ENCODE measurements around the gene GOLGA8T. TPM values are rescaled to one million over a fixed set of nuclear protein-coding genes. Genes with fewer than 3 reads are reported as not detected.
"Not testable (repeated sequence)": the region's sequence is repeated elsewhere in the genome, so short reads cannot be mapped to it uniquely, and the experiment has no call there.

The GOLGA8T gene, protein sequence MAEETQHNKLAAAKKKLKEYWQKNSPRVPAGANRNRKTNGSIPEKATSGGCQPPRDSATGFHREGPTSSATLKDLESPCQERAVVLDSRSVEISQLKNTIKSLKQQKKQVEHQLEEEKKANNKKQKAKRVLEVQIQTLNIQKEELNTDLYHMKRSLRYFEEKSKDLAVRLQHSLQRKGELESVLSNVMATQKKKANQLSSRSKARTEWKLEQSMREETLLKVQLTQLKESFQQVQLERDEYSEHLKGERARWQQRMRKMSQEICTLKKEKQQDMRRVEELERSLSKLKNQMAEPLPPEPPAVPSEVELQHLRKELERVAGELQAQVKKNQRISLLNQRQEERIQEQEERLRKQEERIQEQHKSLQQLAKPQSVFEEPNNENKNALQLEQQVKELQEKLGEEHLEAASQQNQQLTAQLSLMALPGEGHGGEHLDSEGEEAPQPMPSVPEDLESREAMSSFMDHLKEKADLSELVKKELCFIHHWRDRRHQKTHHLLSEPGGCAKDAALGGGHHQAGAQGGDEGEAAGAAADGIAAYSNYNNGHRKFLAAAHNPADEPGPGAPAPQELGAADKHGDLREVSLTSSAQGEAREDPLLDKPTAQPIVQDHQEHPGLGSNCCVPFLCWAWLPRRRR
- total RNA-seq = under 1 TPM in 1 of 4 donors, not detected in 3; 0.80 TPM

DNA sequence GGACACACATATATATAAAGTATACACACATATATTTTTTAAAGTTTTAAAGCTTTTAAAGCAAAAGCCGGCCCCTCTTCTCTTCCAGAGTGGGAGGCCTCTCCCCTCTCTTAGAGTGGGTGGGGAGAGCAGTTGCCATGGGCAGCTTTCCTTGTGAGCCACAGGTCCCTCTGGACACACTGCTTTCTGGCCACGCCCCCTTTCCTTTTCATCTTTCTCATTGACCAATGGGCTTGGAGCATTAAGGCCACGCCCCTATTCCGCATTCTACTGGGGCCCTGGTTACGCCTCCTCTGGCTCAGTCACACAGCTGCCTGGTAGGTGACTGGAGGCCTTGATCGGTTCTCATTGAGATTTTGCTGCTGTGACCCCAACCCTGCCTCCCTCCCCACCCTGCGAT is at the start of gene GOLGA8T:
TSS of gene GOLGA8T (plus strand) at position 301 of the 400 bp plus-strand sequence. CDS start at position 399, 98 bp downstream.
- DNase-seq, H3K9me3 ChIP-seq: not testable (repeated sequence)

DNA sequence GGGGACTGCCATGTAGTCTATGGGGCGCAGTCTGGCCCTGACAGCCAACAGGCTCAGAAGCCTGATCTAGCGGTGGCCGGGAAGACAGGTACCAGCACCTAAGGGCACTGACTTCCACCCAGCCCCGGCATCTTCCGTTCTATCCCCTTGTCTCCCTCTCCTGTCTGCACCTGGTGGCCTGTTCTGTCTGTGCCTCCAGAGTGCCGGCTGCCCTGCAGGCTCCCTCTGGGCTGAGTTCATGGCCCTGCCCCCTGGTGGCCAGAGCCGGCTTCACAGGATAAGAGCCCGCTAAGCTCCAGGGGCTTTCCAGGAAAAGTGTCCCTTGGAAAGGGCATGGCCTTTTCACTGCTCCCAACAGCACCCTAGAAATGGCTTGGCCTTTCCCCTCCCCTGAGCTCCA is 37.0 kb upstream of the GOLGA8T start:
- H3K4me1 ChIP-seq, H3K4me3 ChIP-seq, DNase-seq, H3K36me3 ChIP-seq, H3K9me3 ChIP-seq, H3K27me3 ChIP-seq, H3K27ac ChIP-seq: not testable (repeated sequence)

More for the DNA sequence above, at the start of gene GOLGA8T:
- H3K4me1 ChIP-seq, H3K4me3 ChIP-seq, H3K27ac ChIP-seq, H3K27me3 ChIP-seq, H3K36me3 ChIP-seq: not testable (repeated sequence)

DNA sequence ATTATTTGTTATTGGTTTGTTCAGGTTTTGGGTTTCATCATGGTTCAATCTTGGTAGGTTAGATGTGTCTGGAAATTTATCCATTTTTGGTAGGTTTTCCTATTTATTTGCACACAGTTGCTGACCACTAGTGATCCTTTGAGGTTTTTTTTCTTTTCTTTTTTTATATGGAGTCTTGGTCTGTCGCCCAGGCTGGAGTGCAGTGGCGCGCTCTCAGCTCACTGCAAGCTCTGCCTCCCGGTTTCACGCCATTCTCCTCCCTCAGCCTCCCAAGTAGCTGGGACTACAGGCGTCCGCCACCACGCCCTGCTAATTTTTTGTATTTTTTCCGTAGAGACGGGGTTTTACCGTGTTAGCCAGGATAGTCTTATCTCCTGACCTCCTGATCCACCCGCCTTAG is 32.0 kb upstream of the GOLGA8T start:
- not testable (repeated sequence) for H3K27me3 ChIP-seq, H3K27ac ChIP-seq, H3K4me1 ChIP-seq, H3K36me3 ChIP-seq, DNase-seq, H3K9me3 ChIP-seq, H3K4me3 ChIP-seq

DNA sequence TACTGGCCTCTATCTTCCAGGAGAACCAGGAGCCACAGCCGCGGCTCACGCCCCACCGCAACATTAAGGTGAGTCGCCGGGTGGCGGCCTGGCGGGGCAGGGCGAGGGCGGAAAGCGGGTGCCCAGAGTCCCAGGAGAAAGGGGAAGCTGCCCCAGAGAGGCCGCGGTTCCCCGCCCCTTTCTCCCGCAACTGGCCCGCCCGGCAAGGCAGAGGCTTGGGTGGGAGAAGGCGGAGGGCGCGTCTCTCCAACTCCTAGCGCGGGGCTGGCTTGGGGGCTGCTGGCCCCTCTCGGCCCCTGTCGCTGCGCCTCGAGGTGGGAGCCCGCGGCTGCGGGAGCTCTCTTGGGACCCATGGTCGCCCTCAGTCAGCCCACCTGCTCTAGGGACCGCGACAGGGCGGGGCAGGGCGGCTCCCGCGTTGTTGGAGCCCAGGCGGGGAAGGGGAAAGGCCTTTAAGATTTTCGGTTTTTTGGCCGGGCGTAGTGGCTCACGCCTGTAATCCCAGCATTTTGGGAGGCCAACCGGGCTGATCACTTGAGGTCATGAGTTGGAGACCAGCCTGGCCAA is 30.8 kb upstream of the GOLGA8T start:
- H3K27ac ChIP-seq, H3K4me1 ChIP-seq, H3K4me3 ChIP-seq, DNase-seq, H3K9me3 ChIP-seq, H3K36me3 ChIP-seq, H3K27me3 ChIP-seq: not testable (repeated sequence)

DNA sequence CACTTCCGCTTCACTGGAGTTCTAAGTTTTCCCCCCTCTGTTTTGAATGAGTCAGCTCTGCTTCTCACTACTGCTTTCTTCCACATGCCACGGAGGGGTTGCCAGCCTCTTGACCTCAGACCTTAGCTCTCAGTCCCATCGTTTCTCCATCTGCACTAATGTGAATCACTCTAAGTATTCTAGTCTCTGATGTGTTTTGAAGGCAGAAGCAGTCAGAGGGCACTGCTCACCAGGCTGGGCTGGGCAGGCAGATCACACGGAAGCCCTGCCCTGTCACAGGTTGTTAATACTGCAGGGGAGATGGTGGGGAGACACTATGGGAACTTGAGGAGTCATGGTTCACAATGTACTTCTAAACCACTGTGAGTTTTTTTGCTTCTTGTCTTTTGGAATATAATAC is 24.3 kb upstream of the GOLGA8T start:
- H3K4me1 ChIP-seq, DNase-seq, H3K27ac ChIP-seq, H3K4me3 ChIP-seq, H3K27me3 ChIP-seq, H3K36me3 ChIP-seq, H3K9me3 ChIP-seq: not testable (repeated sequence)

DNA sequence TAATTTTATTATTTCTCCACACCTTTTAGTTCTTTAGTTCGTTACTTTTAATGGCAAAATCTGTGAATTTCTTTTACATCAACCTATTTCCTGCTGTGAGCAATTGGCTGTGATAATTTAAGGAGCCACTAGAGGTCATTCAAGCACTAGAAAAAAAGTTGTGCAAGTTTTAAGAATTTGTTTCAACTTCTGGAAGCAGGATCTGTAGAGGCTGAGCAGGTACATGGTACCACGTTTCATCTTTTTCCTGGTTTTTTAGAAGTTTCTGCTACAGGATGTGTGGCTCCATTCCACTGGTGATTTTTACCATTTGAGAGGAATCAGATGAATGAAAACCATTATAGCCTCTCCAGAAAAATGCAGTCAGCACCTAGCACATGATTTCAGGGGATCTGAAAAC is 4.8 kb upstream of the GOLGA8T start:
- H3K4me1 ChIP-seq, DNase-seq, H3K4me3 ChIP-seq, H3K27ac ChIP-seq, H3K27me3 ChIP-seq, H3K9me3 ChIP-seq, H3K36me3 ChIP-seq: not testable (repeated sequence)

DNA sequence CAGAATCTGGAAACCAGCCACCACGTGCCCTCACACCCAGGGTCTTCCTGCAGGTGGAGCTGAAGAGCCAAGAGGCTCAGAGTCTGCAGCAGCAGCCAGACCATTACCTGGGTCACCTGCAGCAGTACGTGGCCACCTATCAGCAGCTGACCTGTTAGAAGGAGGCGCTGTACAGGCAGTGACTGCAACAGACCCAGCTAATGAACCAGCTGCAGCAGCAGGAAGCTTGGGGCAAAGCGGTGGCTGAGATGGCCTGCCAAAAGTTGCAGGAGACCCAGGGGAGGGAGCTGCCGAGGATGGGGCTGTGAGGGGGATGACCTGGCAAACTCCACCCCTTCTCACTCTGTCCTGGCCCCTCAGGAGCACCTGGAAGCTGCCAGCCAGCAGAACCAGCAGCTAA is 8.4 kb downstream of the GOLGA8T start:
- H3K4me3 ChIP-seq, H3K27ac ChIP-seq, DNase-seq, H3K27me3 ChIP-seq, H3K36me3 ChIP-seq, H3K9me3 ChIP-seq, H3K4me1 ChIP-seq: not testable (repeated sequence)

DNA sequence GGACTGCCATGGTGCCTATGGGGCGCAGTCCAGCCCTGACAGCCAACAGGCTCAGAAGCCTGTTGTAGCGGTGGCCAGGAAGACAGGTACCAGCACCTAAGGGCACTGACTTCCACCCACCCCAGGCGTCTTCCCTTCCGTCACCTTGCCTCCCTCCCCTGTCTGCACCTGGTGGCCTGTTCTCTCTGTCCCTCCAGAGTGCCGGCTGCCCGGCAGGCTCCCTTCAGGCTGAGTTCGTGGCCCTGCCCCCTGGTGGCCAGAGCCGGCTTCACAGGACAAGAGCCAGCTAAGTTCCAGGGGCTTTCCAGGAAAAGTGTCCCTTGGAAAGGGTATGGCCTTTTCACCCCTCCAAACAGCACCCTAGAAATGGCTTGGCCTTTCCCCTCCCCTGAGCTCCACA is 15.0 kb downstream of the GOLGA8T start:
- DNase-seq = not testable (repeated sequence)

DNA sequence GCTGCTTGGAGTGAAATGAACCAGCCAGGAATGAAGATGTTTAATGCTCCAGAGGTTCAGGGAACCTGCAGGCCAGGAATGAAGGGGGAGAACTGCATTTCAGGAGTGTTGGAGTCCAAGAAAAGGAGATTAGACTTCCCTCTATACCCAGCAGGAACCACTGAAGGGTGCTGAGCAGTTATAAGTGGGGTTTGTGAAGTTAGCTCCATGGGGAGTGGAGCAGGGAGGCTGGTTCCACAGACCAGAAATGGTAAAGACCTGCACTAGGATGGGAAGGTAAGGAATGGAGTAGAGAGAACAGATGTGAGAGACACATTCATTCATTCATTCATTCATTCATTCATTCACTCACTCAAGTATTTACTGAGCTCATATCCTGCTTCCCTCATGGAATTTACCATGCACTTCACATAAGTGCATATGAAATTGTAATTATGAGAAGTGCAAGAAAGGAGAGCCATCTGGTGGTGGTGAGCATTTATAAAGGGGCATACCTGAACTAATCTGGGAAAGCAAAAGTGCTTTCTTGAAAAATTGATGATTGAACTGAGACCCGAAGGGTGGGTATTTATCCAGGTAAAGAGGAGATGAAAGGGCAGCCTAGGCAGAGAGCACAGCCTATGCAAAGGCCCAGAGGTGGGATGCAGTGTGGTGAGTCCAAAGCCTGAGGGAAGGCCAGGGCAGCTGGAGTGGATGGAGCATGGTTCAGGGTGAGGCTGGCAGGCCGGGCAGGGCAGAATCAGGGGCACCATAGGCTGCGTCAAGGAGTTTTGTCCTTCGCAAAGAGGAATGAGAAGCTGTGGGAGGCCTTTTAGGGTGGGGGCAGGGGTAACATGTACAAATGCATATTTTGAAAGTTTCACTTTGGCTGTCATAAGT is 27.9 kb downstream of the GOLGA8T start:
- not testable (repeated sequence) for H3K4me3 ChIP-seq, H3K27ac ChIP-seq, H3K9me3 ChIP-seq, H3K4me1 ChIP-seq, H3K36me3 ChIP-seq, H3K27me3 ChIP-seq, DNase-seq

More for the DNA sequence above, 15.0 kb downstream of the GOLGA8T start:
- H3K27ac ChIP-seq, H3K9me3 ChIP-seq, H3K4me3 ChIP-seq, H3K36me3 ChIP-seq, H3K27me3 ChIP-seq, H3K4me1 ChIP-seq: not testable (repeated sequence)

DNA sequence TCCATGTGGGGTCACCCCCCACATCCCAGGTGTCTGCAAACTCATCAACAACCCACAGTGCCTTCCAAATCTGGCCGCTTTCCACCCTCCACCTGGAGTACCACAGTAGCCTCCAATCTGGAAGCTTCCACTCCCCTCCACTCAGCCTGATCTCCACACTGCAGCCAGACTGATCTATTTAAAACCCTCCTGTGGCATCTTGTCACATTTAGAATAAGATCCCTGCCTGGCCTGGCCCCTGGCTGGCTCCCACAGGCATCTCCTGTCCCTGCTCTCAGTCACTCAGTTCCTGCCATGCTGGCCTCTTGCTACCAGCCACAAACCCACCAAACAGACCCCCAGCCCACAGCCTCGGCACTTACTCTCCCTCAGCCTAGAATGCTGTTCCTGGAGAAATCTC is 28.9 kb downstream of the GOLGA8T start:
- H3K27ac ChIP-seq, DNase-seq: not testable (repeated sequence)

DNA sequence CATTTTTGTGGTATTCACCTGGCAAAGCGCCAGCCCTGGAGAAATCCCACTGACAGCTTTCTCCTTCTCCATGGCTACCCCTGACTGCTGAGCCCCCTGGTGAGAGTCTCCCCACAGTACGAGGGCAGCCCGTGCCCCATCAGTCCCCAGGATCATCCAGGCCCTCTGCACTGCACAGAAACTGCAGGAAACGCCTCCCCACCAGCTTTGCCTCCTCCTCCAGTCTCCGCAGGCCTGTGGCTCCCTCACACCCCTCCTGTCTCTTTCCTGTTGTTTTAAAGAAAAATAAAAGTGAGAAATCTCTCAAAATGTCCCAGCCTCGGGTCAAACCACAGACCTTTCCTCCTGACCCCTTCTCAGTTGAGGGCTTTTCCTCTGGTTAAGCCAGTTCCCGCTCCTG is 29.4 kb downstream of the GOLGA8T start:
- H3K27me3 ChIP-seq = not testable (repeated sequence)

More for the DNA sequence above, 28.9 kb downstream of the GOLGA8T start:
- not testable (repeated sequence) for H3K9me3 ChIP-seq, H3K4me3 ChIP-seq, H3K27me3 ChIP-seq, H3K36me3 ChIP-seq, H3K4me1 ChIP-seq

DNA sequence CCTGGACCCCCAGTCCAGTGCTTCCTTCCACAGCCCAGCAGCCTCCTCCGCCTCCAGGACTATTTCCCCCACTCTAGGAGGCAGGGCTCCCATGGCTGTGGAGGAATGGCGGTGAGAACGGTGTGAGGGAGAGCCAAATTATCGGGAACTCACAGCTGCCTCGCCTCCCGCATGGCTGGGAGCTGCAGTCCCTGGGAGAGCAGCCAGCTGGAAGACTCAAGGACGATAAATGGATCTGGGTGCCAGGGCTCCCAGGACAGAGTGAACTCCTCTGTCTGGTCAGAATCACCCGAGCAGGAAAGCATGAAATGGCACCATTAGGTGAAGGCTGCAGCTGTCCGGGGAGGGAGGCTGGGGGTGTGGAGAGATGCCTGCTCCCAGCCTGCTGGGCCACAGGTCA is 32.6 kb downstream of the GOLGA8T start:
- H3K4me1 ChIP-seq, H3K9me3 ChIP-seq, H3K27ac ChIP-seq, DNase-seq, H3K36me3 ChIP-seq, H3K4me3 ChIP-seq, H3K27me3 ChIP-seq: not testable (repeated sequence)

More for the DNA sequence above, 29.4 kb downstream of the GOLGA8T start:
- not testable (repeated sequence) for H3K4me3 ChIP-seq, H3K9me3 ChIP-seq, H3K36me3 ChIP-seq, DNase-seq, H3K27ac ChIP-seq, H3K4me1 ChIP-seq

DNA sequence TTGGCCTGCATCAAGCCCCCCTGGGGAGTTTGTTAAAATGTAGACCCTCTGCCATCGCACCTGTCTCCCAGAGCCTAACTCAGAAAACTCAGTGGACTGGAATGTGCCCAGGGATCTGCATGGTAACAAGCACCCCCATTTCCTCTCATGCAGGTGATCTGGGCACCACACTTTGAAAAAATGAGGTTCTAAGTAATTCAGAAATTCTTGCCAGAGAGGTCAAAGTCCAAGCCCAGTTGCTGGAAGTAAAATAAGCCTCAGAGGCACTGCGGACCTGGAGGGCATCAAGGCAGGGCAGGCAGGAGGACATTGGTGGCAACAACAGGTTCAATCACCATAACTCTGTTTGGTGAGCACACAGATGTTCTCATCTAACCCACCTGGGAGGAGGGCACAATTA is 33.0 kb downstream of the GOLGA8T start:
- H3K27me3 ChIP-seq, H3K4me3 ChIP-seq, H3K27ac ChIP-seq, DNase-seq, H3K4me1 ChIP-seq, H3K36me3 ChIP-seq, H3K9me3 ChIP-seq: not testable (repeated sequence)

DNA sequence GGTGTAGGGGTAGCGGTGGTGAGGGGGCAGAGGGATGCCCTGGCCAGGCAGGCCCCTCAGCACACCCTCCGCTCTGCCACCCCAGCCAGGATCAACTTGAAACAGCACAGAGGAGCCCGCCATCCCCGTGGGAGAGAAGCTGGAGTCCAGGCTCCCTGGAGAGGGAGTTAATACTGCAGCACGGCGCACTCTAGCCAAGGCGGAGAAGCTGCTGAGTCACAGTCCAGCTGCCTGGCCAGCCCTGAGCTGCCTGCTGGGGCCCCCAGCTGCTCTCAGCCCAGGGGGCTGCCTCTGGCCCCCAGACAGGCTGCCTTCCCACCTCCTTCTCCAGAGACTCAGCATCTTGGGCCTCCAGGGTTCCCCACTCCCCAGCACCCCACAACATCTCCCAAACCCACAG is 36.6 kb downstream of the GOLGA8T start:
- not testable (repeated sequence) for H3K27ac ChIP-seq, H3K4me1 ChIP-seq, DNase-seq, H3K9me3 ChIP-seq, H3K36me3 ChIP-seq, H3K4me3 ChIP-seq, H3K27me3 ChIP-seq
